ENCODE measurements around the gene LSAMP. TPM values are rescaled to one million over a fixed set of nuclear protein-coding genes. Genes with fewer than 3 reads are reported as not detected.
A peak's percentile ranks its signal among the peaks of the same experiment; 100 is the strongest.

Gene LSAMP
- total and polyA plus RNA-seq, 2 of the 4 experiments (the other 2 are of a cell fraction) = 7.9 to 8.0 TPM

- H3K4ac ChIP-seq (ENCODE audit: low read depth, low read length) = no peak overlapping the region
- H4K91ac ChIP-seq (ENCODE audit: insufficient read depth, low read depth, low read length) = no peak overlapping the region
- H2AFZ ChIP-seq (replicated peaks; ENCODE audit: low read length, poor library complexity) = no peak overlapping the region
- in situ Hi-C loops (cut with MboI; ENCODE audit: low sequenced_read_pairs) = no loop called here
- H3K9ac ChIP-seq (ENCODE audit: low read depth, low read length) = no peak overlapping the region
- no peaks in the 10 kb centered on the region for H3K9me1 ChIP-seq (ENCODE audit: insufficient read depth, low read length)
- peak; percentile 35 for DNase-seq
- H3K4me3 ChIP-seq (ENCODE audit: insufficient read depth, low read depth, low read length) = no peak overlapping the region
- H4K8ac ChIP-seq (ENCODE audit: low read depth in 2 of 2, low read length in 2 of 2) = no peak overlapping the region
- H4K20me1 ChIP-seq (ENCODE audit: insufficient read depth, low read length) = no peaks in the 10 kb centered on the region
- H3K9me3 ChIP-seq (ENCODE audit: control insufficient read depth, insufficient read depth, low read length) = no peaks in the 10 kb centered on the region
- H3K36me3 ChIP-seq (ENCODE audit: control insufficient read depth, insufficient read depth, low read length) = no peaks in the 10 kb centered on the region
- no peak overlapping the region for H3K14ac ChIP-seq (replicated peaks; ENCODE audit: low read depth, low read length)
- POLR2A ChIA-PET (ENCODE audit: unreplicated experiment) = no interaction called here
- H3K4me1 ChIP-seq (ENCODE audit: control insufficient read depth, insufficient read depth, low read length) = 0 out of 2 replicates have a peak, but pooled peaks cover 2% of the 10 kb centered on the region
- H3K23ac ChIP-seq (ENCODE audit: low read depth, low read length) = no peak overlapping the region
- no TSS peak for BruUV-seq (replicated peaks)
- dilution Hi-C loops (cut with HindIII; ENCODE audit: low sequenced_read_pairs, unreplicated experiment) = no loop called here
- no peak overlapping the region for H2BK15ac ChIP-seq (ENCODE audit: low read depth, low read length)
- H2BK120ac ChIP-seq (ENCODE audit: low read depth, low read length) = no peak overlapping the region
- WGBS, 2 experiments (ENCODE audit: extremely low coverage in 2 of 2, insufficient read length in 1 of 2) = no CpG with 5 or more reads among the region's 2 CpGs
- no peak for ATAC-seq (ENCODE audit: low read depth)
- no peak overlapping the region for H3K56ac ChIP-seq (ENCODE audit: extremely low read depth, insufficient read depth, low read length)
- H2AK5ac ChIP-seq (ENCODE audit: low read depth, low read length) = no peak overlapping the region
- H2BK5ac ChIP-seq (ENCODE audit: low read depth, low read length, poor library complexity, severe bottlenecking) = no peak overlapping the region
- no peak overlapping the region for H3K27ac ChIP-seq (ENCODE audit: insufficient read depth, low read length)
- H3K4me2 ChIP-seq (ENCODE audit: low read depth, low read length) = no peak overlapping the region
- H4K5ac ChIP-seq (ENCODE audit: low read depth, low read length) = no peak overlapping the region
- H2AK9ac ChIP-seq (replicated peaks; ENCODE audit: low read depth, low read length, poor library complexity) = no peak overlapping the region
- TF ChIP-seq MXI1 (IDR thresholded peaks at IDR 0.05; ENCODE audit: borderline replicate concordance, low read depth, low read length) (no peak), MAFK (IDR thresholded peaks at IDR 0.05; ENCODE audit: low read depth, low read length) (no peak), FOS (IDR thresholded peaks at IDR 0.05; ENCODE audit: low read depth, low read length) (no peak), USF2 (IDR thresholded peaks at IDR 0.05; ENCODE audit: low read depth, low read length) (no peak), SMC3 (IDR thresholded peaks at IDR 0.05; ENCODE audit: low read depth, low read length) (no peak), RAD21 (IDR thresholded peaks at IDR 0.05; ENCODE audit: low read length) (no peak), CEBPB (IDR thresholded peaks at IDR 0.05; ENCODE audit: low read depth, low read length) (no peak), POLR2A (IDR thresholded peaks at IDR 0.05; ENCODE audit: low read depth, low read length) (no peak), NFE2L2 (IDR thresholded peaks at IDR 0.05; ENCODE audit: low read depth, low read length) (no peak), ELK1 (IDR thresholded peaks at IDR 0.05; ENCODE audit: borderline replicate concordance, low read depth, low read length) (no peak), CHD1 (IDR thresholded peaks at IDR 0.05; ENCODE audit: low read depth, low read length) (no peak), CTCF (conservative IDR thresholded peaks at IDR 0.05; ENCODE audit: low read depth, low read length) (no peak), RCOR1 (IDR thresholded peaks at IDR 0.05; ENCODE audit: insufficient replicate concordance, low read length) (no peak), MAZ (IDR thresholded peaks at IDR 0.05; ENCODE audit: borderline replicate concordance, low read depth, low read length) (no peak), BHLHE40 (IDR thresholded peaks at IDR 0.05; ENCODE audit: low read depth, low read length) (no peak), RFX5 (IDR thresholded peaks at IDR 0.05; ENCODE audit: low read depth, low read length) (no peak)
- CTCF ChIA-PET = no interaction called here
- H2BK20ac ChIP-seq (ENCODE audit: low read depth, low read length) = no peak overlapping the region
- H3K79me1 ChIP-seq (ENCODE audit: low read depth in 1 of 2, low read length in 2 of 2) = no peaks in the 10 kb centered on the region
- H3K18ac ChIP-seq (ENCODE audit: low read depth, low read length) = no peak overlapping the region
- intact Hi-C loops (cut with micrococcal nuclease) = no loop called here
- H3K27me3 ChIP-seq (ENCODE audit: control insufficient read depth, insufficient read depth, low read length) = no peaks in the 10 kb centered on the region
Measured at GRCh38 chr3:116238846-116239565, 206.3 kb downstream of the LSAMP start.
